H9 (cell line): ENCODE measurements around the gene ARF1. TPM values are rescaled to one million over a fixed set of nuclear protein-coding genes. Genes with fewer than 3 reads are reported as not detected.

Source experiments
- DNase-seq: peaks from one replicate; pipeline ENCODE4 v3.0.0-alpha.2; 2017
- H2AFZ ChIP-seq: one replicate; pipeline ENCODE4 v1.6.1; 2013; ENCODE audit warnings: mild to moderate bottlenecking, low read length, control low read depth, moderate library complexity
- H2AK5ac ChIP-seq: 2 replicates; pipeline ENCODE4 v1.6.1; 2013; ENCODE audit warnings: low read length, control low read depth, mixed read lengths; ENCODE audit not compliant: insufficient read length
- H2BK120ac ChIP-seq: one replicate; pipeline ENCODE4 v1.6.1; 2013; ENCODE audit warnings: low read depth, mild to moderate bottlenecking, low read length, control low read depth, inconsistent platforms; ENCODE audit not compliant: poor library complexity, severe bottlenecking
- H2BK12ac ChIP-seq: 2 replicates; pipeline ENCODE4 v1.6.1; 2013; ENCODE audit warnings: low read length, control low read depth, mixed read lengths, low read depth; ENCODE audit not compliant: insufficient read length
- H2BK15ac ChIP-seq: 2 replicates; pipeline ENCODE4 v1.6.1; 2013; ENCODE audit warnings: low read depth, low read length, control low read depth
- H2BK20ac ChIP-seq: one replicate; pipeline ENCODE4 v1.6.1; 2013; ENCODE audit warnings: low read depth, mild to moderate bottlenecking, low read length, control low read depth, inconsistent platforms; ENCODE audit not compliant: poor library complexity, severe bottlenecking
- H2BK5ac ChIP-seq: 2 replicates; pipeline ENCODE4 v1.6.1; 2013; ENCODE audit warnings: low read length, control low read depth, mixed read lengths; ENCODE audit not compliant: insufficient read length
- H3K14ac ChIP-seq: 2 replicates; pipeline ENCODE4 v1.6.1; 2013; ENCODE audit warnings: low read length, control low read depth; ENCODE audit not compliant: insufficient read depth
- H3K18ac ChIP-seq: 2 replicates; pipeline ENCODE4 v1.6.1; 2013; ENCODE audit warnings: low read depth, mild to moderate bottlenecking, mixed read lengths, low read length, control low read depth; ENCODE audit not compliant: insufficient read length
- H3K23ac ChIP-seq: 2 replicates; pipeline ENCODE4 v1.6.1; 2013; ENCODE audit warnings: low read length, control low read depth, mixed read lengths, low read depth; ENCODE audit not compliant: insufficient read length
- H3K23me2 ChIP-seq: 2 replicates; pipeline ENCODE4 v1.6.1; 2013; ENCODE audit warnings: low read depth, mild to moderate bottlenecking, mixed read lengths, low read length, control low read depth; ENCODE audit not compliant: insufficient read length, poor library complexity, severe bottlenecking
- H3K27ac ChIP-seq: 2 replicates; pipeline ENCODE4 v1.5.1; 2013; ENCODE audit warnings: low read length, control low read depth, mixed read lengths, low read depth; ENCODE audit not compliant: insufficient read length
- H3K27me3 ChIP-seq: 2 replicates; pipeline ENCODE4 v1.6.1; 2013; ENCODE audit warnings: low read length, control low read depth, inconsistent platforms; ENCODE audit not compliant: insufficient read depth
- H3K4ac ChIP-seq: 2 replicates; pipeline ENCODE4 v1.6.1; 2013; ENCODE audit warnings: low read depth, mild to moderate bottlenecking, control low read depth, inconsistent platforms, low read length, moderate library complexity
- H3K4me1 ChIP-seq: 2 replicates; pipeline ENCODE4 v1.6.1; 2013; ENCODE audit warnings: low read length, control low read depth, inconsistent platforms; ENCODE audit not compliant: insufficient read depth
- H3K4me2 ChIP-seq: 2 replicates; pipeline ENCODE4 v1.6.1; 2013; ENCODE audit warnings: low read length, control low read depth, mixed read lengths; ENCODE audit not compliant: insufficient read length, insufficient read depth
- H3K56ac ChIP-seq: 2 replicates; pipeline ENCODE4 v1.6.1; 2013; ENCODE audit warnings: low read depth, mild to moderate bottlenecking, mixed read lengths, low read length, control low read depth; ENCODE audit not compliant: insufficient read length
- H3K79me1 ChIP-seq: 2 replicates; pipeline ENCODE4 v1.6.1; 2013; ENCODE audit warnings: low read depth, mild to moderate bottlenecking, moderate library complexity, low read length, control low read depth, inconsistent platforms; ENCODE audit not compliant: insufficient read depth, poor library complexity, severe bottlenecking
- H3K79me2 ChIP-seq: 2 replicates; pipeline ENCODE4 v1.6.1; 2013; ENCODE audit warnings: low read length, control low read depth, inconsistent platforms; ENCODE audit not compliant: insufficient read depth
- H3K9ac ChIP-seq: 2 replicates; pipeline ENCODE4 v1.6.1; 2013; ENCODE audit warnings: low read length, control low read depth, mixed read lengths; ENCODE audit not compliant: insufficient read length; ENCODE audit errors: extremely low read depth
- H3K9me3 ChIP-seq: one replicate; pipeline ENCODE4 v1.6.1; 2013; ENCODE audit warnings: low read depth, low read length, inconsistent platforms; ENCODE audit not compliant: control insufficient read depth
- H3T11ph ChIP-seq: one replicate; pipeline ENCODE4 v1.6.1; 2013; ENCODE audit warnings: mild to moderate bottlenecking, low read length, control low read depth, inconsistent platforms
- H4K20me1 ChIP-seq: one replicate; pipeline ENCODE4 v1.6.1; 2013; ENCODE audit not compliant: control insufficient read depth, insufficient read length, insufficient read depth
- H4K5ac ChIP-seq: 2 replicates; pipeline ENCODE4 v1.6.1; 2013; ENCODE audit warnings: low read depth, mild to moderate bottlenecking, mixed read lengths, low read length, control low read depth; ENCODE audit not compliant: insufficient read length
- H4K8ac ChIP-seq: replicated peaks from 2 replicates; pipeline ENCODE4 v1.6.1; 2013; ENCODE audit warnings: low read length, control low read depth, mixed read lengths, low read depth; ENCODE audit not compliant: insufficient read length
- H4K91ac ChIP-seq: 2 replicates; pipeline ENCODE4 v1.6.1; 2013; ENCODE audit warnings: low read depth, mild to moderate bottlenecking, moderate library complexity, mixed read lengths, low read length, control low read depth; ENCODE audit not compliant: insufficient read length
- H3K27ac Mint-ChIP-seq, 3 experiments: 2 replicates in 2 of 3; 3 replicates in 1 of 3; pipeline ENCODE4 v1.8.0; 2020 to 2021; ENCODE audit warnings: mixed read lengths in 3 of 3, mild to moderate bottlenecking in 1 of 3, moderate library complexity in 1 of 3
- H3K27me3 Mint-ChIP-seq: 2 replicates; pipeline ENCODE4 v1.8.0; 2021; ENCODE audit warnings: low read depth, mild to moderate bottlenecking, moderate library complexity, mixed read lengths
- H3K36me3 Mint-ChIP-seq, 3 experiments: 2 replicates in 2 of 3; 3 replicates in 1 of 3; pipeline ENCODE4 v1.8.0; 2020 to 2021; ENCODE audit warnings: low read depth in 3 of 3, mixed read lengths in 3 of 3; ENCODE audit not compliant: insufficient read depth in 1 of 3
- H3K4me1 Mint-ChIP-seq, 2 experiments: 2 replicates each; pipeline ENCODE4 v1.8.0; 2020; ENCODE audit warnings: mixed read lengths in 2 of 2
- H3K4me3 Mint-ChIP-seq, 2 experiments: 2 replicates in 1 of 2; 3 replicates in 1 of 2; pipeline ENCODE4 v1.8.0; 2020 to 2021; ENCODE audit warnings: mild to moderate bottlenecking in 2 of 2, mixed read lengths in 2 of 2, moderate library complexity in 1 of 2
- H3K9me3 Mint-ChIP-seq, 2 experiments: 2 replicates in 1 of 2; 3 replicates in 1 of 2; pipeline ENCODE4 v1.8.0; 2020; ENCODE audit warnings: mild to moderate bottlenecking in 2 of 2, mixed read lengths in 2 of 2, moderate library complexity in 1 of 2
- CTCF ChIP-seq: fragments of 200-600 bp; sonication (generic); conservative IDR thresholded peaks from 3 replicates; pipeline ENCODE4 v1.8.0; 2021; ENCODE audit warnings: antibody characterized with exemption, mild to moderate bottlenecking
- WGBS: extraction: QIAGEN DNeasy Blood & Tissue Kit; methylation state at CpG from one replicate; pipeline ENCODE4 v1.1.7; 2013; ENCODE audit warnings: missing lambda C conversion rate, low lambda C conversion rate, mixed read lengths; ENCODE audit not compliant: insufficient read length; ENCODE audit errors: extremely low coverage; 5-methylcytosine and 5-hydroxymethylcytosine counted together
- total RNA-seq: library from RNA; stranded (reverse); gene quantifications from 2 replicates; pipeline ENCODE4 v1.2.1, GENCODE V29; 2021

ARF1 gene
- total RNA-seq, 1 experiment from 2014 or later = 258 TPM

DNA sequence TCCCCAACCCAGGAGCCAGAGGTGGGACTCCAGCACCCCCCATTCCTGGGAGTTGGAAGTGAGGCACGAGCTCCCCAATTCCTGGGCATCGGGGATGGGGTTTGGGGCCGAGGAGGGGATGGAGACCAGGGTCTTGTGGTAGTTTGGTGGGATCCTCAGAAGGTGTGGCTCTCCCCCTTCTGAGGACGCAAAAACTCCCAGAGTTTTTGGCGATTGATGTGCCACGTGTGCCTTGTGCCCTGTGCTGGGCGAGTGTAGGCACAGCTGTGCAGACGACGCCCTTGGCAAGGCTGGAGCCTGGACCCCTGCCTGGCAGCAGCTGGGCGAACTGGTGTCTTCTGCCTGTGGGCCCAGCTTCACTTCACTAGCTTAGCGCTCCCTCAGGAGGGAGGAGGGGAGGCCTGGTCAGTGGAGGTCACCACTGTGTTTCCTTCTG lies 60.2 kb downstream of the ARF1 start:
- Histone ChIP-seq H4K91ac (no peak overlapping the region), H3K14ac (no peak overlapping the region), H2BK5ac (no peak overlapping the region), H3K56ac (no peak overlapping the region), H3K27ac (no peak overlapping the region), H2AK5ac (no peak overlapping the region), H2BK20ac (no peak overlapping the region), H3K4me1 (no peaks in the 10 kb centered on the region), H3K27me3 (no peaks in the 10 kb centered on the region), H3K23ac (no peak overlapping the region), H4K5ac (no peak overlapping the region), H4K20me1 (peaks cover 2% of the 10 kb centered on the region), H3K9ac (no peak overlapping the region), H3K23me2 (peaks cover 11% of the 10 kb centered on the region), H3K4me2 (no peak overlapping the region), H3K79me1 (peaks cover 8% of the 10 kb centered on the region), H3K79me2 (peaks cover 15% of the 10 kb centered on the region; the same call in 1 of the 2 replicates), H2AFZ (no peak overlapping the region), H2BK15ac (no peak overlapping the region), H2BK120ac (no peak overlapping the region), H3K18ac (no peak overlapping the region), H2BK12ac (no peak overlapping the region), H4K8ac (no peak overlapping the region), H3T11ph (no peak overlapping the region), H3K4ac (no peak overlapping the region), H3K9me3 (no peaks in the 10 kb centered on the region)
- no peak for DNase-seq
- no peak for TF ChIP-seq CTCF
- Mint-ChIP-seq H3K4me3 (peak overlapping the region in 1 of 2 experiments; percentile 91; a peak in 1 of 5 replicates), H3K27ac (no peak overlapping the region), H3K36me3 (no peaks in the 10 kb centered on the region; a peak in 1 of 7 replicates), H3K27me3 (peaks cover 14% of the 10 kb centered on the region), H3K9me3 (no peaks in the 10 kb centered on the region), H3K4me1 (peaks cover 4 to 15% of the 10 kb centered on the region in 2 experiments)
- no CpG with 5 or more reads among the region's 11 CpGs for WGBS
